ENCODE data around the gene ACRV1. TPM values are rescaled to one million over a fixed set of nuclear protein-coding genes. Genes with fewer than 3 reads are reported as not detected.

Gene ACRV1
- total RNA-seq, 1 donor, result not detected

DNA sequence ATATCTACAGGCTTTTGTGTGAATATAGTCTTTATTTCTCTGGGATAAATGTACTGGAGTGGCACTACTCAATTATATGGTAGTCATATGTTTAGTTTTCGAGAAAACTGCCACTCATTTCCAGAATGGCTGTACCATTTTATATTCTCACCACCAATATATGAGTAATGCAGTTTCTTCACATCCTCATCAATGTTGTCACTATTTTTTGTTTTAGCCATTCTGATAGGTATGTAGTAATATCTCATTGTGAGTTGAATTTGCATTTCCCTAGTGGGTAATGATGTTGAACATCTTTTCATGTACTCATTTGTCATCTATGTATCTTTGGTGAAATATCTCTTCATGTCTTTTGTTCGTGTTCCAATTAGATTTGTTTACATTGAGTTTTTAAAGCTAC lies 18.0 kb downstream of the ACRV1 start:
- no peak for DNase-seq (ENCODE audit: low read depth in 2 of 3, low spot score in 2 of 3)

DNA sequence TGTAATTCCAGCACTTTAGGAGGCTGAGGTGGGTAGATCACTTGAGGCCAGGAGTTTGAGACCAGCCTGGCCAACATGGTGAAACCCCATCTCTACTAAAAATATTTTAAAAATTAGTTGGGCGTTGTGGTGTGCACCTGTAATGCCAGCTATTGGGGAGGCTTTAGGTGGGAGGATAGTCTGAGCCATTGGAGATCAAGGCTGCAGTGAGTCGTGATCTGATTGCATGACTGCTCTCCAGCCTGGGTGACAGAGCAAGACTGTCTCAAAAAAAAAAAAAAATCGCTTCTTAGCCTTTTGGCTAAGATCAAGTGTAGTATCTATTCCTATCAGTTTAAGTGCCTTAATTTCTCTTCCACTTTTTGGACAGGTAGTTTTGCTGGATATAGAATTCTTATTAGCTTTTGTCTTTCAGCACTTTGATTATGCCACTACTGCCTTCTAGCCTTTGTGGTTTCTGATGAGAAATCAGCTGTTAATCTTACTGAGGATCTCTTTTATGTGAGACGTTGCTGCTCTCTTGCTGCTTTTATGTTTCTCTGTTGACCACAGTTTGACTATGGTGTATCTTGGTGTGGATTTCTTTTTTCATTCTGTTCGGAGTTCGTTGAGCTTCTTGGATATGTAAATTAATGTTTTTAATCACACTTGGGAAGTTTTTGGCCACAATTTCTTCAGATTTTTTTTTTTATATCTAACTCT lies 31.0 kb downstream of the ACRV1 start:
- DNase-seq (ENCODE audit: low read depth in 2 of 3, low spot score in 2 of 3), result no peak

DNA sequence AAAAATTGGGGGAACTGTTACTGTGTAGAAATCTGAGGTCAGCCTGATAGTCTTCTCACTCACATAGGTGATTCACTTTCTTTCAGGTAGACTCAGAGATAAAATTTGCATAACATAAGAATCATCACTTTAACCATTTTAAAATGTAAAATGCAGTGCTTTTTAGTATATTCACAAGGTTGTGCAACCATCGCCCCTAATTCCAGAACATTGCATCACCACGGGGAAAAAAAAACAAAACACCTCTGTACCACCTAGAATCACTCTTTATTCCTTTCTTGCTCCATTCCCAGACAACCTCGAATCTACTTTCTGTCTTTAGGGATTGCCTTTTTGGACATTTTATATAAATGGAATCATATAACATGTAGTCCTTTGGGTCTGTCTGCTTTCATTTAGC lies 34.8 kb downstream of the ACRV1 start:
- DNase-seq (ENCODE audit: low read depth in 2 of 3, low spot score in 2 of 3), result no peak

DNA sequence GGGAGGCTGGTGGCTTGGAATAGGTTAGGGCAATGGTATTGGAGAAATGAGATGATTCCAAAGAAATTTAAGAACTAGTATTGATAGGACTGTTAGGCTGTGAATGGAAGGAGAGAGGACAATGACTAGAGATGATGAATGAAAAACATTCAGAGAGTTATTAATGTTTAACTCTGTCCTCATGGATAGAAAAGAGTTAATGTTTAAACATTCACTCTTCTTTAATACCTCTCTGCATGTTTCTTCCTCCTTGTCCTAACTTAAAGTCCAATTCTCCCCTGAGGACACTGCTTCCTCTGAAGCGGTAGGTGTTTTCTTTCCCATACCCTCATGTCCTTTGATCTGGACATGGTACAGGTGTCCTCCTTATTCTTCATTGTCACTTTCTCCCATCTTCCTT lies 42.3 kb downstream of the ACRV1 start:
- no peak for DNase-seq (ENCODE audit: low read depth in 2 of 3, low spot score in 2 of 3)

DNA sequence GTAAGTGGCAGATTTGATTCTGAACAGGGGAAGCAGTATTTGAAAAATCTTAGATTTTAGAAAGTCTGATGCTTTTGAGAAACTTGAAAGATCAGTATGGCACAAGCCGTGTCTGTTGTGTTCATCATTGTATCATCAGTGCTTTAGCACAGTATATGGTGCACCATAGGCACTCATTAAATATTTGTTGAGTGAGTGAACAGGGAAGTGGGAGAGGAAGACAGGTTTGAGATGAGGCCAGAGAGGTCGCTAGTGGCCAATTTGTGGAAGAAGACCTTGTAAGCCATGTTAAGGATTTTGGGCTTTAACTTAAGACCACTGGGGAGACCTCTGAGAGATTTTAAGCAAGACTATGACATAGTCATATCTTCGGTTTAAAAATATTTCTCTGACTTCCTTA lies 42.8 kb downstream of the ACRV1 start:
- DNase-seq (ENCODE audit: low read depth in 2 of 3, low spot score in 2 of 3), result no peak

DNA sequence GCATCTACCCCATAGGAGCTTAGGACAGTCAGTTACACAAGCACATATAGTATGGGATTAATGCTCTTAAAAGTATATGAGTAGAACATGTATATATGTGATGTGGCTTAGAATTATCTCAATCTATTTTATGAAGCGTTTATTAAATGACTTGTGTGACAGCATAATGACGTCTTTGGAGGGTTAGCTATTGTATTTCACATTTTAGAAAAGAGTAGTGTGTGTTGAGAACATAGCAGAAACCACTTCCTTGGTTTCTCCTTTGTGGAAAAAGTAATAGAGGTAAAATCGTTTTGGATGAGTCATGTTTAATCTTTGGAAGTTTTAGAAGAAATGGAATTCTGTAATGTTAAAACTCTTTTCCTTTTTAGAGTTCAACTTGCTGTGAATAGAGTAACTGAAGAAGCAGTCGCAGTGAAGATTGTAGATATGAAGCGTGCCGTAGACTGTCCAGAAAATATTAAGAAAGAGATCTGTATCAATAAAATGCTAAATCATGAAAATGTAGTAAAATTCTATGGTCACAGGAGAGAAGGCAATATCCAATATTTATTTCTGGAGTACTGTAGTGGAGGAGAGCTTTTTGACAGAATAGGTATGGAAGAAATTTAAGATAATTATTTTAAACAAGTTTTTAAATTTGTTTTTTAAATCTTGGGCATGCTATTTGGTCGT lies 53.3 kb downstream of the ACRV1 start:
- no peak for DNase-seq (ENCODE audit: low read depth in 2 of 3, low spot score in 2 of 3)

DNA sequence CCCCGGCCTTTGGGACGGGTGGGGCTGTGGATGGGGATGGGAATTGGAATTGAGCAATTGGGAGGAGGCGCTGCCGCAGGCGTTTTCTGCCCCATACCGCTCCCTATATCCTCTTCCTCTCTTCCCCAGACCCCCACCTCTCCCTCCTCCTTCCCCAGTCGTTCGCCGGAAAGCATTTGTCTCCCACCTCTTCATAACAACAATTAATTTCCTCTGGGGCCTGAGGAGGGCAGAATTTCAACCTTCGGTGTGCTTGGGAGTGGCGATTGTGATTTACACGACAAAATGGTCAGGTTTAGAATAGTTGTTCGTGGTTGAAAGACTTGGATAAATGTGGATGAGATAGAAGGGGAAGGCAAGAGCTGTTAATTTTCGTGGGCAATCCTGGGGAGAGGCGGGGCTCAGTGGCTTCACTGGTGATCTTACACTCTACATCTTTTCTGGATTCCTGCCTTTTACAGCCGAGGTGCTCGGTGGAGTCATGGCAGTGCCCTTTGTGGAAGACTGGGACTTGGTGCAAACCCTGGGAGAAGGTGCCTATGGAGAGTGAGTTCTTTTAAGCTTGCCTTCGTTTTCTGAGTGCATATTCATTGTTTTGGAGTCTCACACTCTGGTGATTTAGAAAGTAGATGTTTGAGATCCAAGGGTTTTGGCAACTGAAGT lies 54.2 kb downstream of the ACRV1 start:
- peak; percentile 14 to 77 (median 67) for DNase-seq (ENCODE audit: low read depth in 2 of 3, low spot score in 2 of 3)

DNA sequence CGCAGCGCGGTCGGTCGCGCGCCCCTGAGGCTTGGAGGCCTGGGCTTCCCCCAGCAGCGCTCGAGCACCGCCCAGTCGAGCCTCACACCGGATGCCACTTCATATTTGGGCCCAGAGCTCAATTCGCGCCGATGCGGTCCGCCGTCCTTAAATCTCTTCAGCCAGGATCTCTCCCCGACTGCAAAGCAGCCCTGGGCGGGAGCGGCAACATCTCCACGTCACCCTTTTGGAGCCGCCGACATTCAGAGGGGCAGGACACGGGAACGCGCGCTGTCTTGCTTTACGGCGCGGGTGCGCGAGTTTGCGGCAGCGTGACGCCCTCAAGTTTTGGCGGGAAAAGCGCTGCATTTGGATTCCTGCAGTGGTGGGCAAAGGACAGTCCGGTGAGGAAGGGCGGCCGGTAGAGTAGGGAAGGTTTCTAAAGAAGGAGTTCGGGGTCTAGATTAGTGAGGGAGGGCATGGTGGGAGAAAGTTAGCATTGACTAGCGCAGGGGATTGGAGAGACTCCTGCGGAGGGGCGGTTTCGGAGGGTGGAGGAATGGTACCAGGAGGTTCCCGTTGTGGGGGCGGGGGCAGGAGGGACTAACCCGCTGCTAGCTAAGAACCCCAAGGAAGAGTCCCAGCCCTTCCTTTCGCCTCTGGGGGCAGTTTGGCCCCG lies 54.9 kb downstream of the ACRV1 start:
- peak; percentile 73 to 88 (median 86) for DNase-seq (ENCODE audit: low read depth in 2 of 3, low spot score in 2 of 3)

DNA sequence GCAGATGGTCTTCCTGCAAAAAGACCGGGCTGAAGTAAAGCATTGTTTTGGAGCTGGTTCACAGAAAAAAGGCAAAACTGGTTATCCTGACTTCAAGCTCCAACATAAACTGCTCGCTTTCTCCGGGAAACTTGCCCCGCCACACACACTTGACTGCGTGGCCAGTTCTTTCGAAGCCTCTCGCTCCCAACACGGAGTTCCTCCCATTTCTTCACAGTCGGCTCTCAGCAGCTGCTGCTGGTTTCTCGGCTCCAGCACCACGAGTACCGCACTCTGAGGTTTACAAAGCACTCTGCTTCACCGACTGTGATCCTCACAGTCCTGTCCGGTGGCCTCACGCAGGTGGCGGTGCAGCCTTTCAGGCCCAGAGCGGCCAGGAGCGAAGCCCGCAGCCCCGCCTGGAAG lies 55.4 kb downstream of the ACRV1 start:
- DNase-seq (ENCODE audit: low read depth in 2 of 3, low spot score in 2 of 3), result no peak

DNA sequence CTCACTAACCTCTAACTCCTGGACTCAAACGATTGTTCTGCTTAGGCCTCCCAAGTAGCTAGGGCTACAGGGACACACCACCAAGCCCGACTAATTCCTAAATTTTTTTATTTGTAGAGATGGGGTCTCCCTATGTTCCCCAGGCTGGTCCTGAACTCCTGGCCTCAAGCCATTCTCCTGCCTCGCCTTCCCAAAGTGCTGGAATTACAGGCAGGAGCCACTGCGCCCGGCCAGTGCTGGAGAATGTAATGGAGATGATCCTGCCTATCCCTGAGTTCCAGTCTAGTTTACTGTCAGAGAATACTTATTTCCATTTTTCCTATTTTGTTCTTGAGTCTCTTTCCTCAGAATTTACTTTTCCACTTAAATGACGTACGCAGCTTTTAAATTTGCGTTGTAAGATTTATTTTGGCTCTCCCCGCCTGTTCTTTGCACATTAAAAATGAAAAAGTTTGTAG lies 55.9 kb downstream of the ACRV1 start, which contains the start of gene CHEK1:
CHEK1 (plus strand) TSS at position 408 of the 458 bp plus-strand sequence. CDS start 1,606 bp downstream, outside the sequence.
- DNase-seq (ENCODE audit: low read depth in 2 of 3, low spot score in 2 of 3), result no peak

DNA sequence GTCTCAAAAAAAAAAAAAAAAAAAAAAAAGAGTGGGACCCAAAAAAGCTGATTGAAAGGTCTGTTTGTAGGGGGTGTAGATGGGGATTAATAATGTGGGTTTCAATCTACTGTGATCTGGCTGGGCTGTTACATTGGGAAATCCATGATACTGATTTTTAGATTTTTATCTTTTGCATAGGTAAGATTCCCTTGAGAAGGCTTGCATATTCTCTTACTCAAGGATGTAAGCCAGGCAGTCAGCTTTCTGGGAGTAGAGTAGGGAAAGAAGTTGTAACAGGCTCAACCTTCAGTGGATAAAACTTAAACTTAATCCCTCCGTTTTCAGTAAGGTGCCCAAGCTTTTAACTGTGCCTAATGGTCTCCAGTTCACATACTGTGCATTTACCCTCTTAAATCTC lies 57.6 kb downstream of the ACRV1 start:
- no peak for DNase-seq (ENCODE audit: low read depth in 2 of 3, low spot score in 2 of 3)

DNA sequence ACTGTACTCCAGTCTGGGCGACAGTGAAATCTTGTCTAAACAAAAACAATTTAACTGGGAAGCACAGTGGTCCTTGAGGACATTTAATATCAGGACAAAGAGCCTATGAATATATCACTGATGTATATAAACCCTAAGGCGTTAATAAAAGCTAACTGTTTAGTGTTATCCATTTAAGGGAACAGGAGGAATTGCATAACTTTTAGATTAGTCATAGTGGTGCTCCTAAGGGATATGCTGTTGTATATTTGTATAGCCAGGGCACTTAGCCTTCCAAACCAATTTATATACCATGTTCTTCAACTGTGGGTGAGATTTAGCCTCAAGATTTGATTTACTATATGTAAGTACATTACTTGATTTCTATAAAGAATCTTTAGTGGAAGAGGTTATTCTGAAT lies 58.7 kb downstream of the ACRV1 start:
- no peak for DNase-seq (ENCODE audit: low read depth in 2 of 3, low spot score in 2 of 3)

Small RNA genes lying within 50 kb of the gene (small RNA-seq; reads per million reads assigned to genes)
- gene RNU2-35P, result 0.27 reads per million

Other genes with a start within 250 kb of the ACRV1 start
- gene FEZ1, start 184.6 kb downstream of the ACRV1 start, total RNA-seq, result 0.27 TPM
- gene EI24, start 111.4 kb downstream of the ACRV1 start, total RNA-seq, result 38.5 TPM
- gene STT3A, start 88.0 kb downstream of the ACRV1 start, total RNA-seq, result 125 TPM
- 9.4 TPM for gene CHEK1, start 55.7 kb downstream of the ACRV1 start, total RNA-seq
- not detected for gene PATE1, start 65.4 kb upstream of the ACRV1 start, total RNA-seq
- gene PATE2, start 98.0 kb upstream of the ACRV1 start, total RNA-seq, result not detected
- not detected for gene PATE3, start 107.3 kb upstream of the ACRV1 start, total RNA-seq
- not detected for gene PATE4, start 152.5 kb upstream of the ACRV1 start, total RNA-seq
- 1.1 TPM for gene HYLS1, start 206.8 kb upstream of the ACRV1 start, total RNA-seq
- 5.1 TPM for gene PUS3, start 222.4 kb upstream of the ACRV1 start, total RNA-seq
- gene DDX25, start 223.7 kb upstream of the ACRV1 start, total RNA-seq, result 0.54 TPM